Upper lobe of left lung (tissue), 4 donors: ENCODE measurements around the gene RPEL1.

ENCODE experiments used
- EP300 ChIP-seq, 4 donors: sonication (generic); formaldehyde crosslinking; IDR thresholded peaks; one replicate each; pipeline ENCODE4 v1.5.1; 2017; ENCODE audit warnings: antibody characterized with exemption in 4 of 4, control low read depth in 2 of 4
- POLR2A ChIP-seq, 4 donors: fragments of 450-650 bp; IDR thresholded peaks; one replicate each; pipeline ENCODE4 v1.5.1; 2016 to 2017; ENCODE audit warnings: antibody characterized with exemption in 4 of 4, mild to moderate bottlenecking in 2 of 4
- POLR2AphosphoS5 ChIP-seq, 2 donors: sonication (generic); formaldehyde crosslinking; IDR thresholded peaks; one replicate each; pipeline ENCODE4 v1.5.1; 2017; ENCODE audit warnings: antibody characterized with exemption in 2 of 2
- TF ChIP-seq, protein P1 (sequence below), 6 experiments: fragments of 450-650 bp in 4 of 6; fragments of 200-600 bp in 2 of 6; sonication (generic) in 2 of 6; IDR thresholded peaks; one replicate each; pipeline ENCODE4 v1.5.1; 2016 to 2019; ENCODE audit warnings: antibody characterized with exemption in 6 of 6

DNA sequence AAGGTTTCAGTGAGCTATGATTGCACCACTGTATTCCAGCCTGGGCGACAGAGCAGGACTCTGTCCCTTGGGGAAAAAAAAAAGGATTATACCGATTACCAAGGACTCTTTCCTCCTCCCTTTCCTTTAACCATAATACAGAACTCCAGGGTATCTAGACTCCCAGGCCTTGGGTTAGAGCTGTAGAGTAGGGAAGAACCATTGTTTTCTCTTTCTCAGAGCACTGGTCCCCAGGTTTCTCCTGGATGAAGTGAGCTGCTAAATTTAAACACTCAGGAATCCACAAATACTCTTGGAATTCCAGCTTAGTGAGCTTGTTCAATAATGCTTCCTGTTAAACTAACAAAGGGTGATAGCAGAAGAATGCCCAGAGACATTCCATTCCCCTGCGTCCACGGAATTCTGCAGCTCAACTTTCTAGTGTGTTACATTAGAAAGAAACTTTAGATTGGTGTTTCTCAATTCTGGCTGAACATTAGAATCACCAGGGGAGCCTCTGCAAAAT is 14.6 kb upstream of the RPEL1 start:
- TF ChIP-seq POLR2A (IDR thresholded peaks at IDR 0.05) (no peak), POLR2AphosphoS5 (IDR thresholded peaks at IDR 0.05) (peak in 1 of 2 donors; percentile 39), EP300 (IDR thresholded peaks at IDR 0.05) (peak in 2 of 4 donors; percentile 35 to 36)
- TF ChIP-seq, protein P1, sequence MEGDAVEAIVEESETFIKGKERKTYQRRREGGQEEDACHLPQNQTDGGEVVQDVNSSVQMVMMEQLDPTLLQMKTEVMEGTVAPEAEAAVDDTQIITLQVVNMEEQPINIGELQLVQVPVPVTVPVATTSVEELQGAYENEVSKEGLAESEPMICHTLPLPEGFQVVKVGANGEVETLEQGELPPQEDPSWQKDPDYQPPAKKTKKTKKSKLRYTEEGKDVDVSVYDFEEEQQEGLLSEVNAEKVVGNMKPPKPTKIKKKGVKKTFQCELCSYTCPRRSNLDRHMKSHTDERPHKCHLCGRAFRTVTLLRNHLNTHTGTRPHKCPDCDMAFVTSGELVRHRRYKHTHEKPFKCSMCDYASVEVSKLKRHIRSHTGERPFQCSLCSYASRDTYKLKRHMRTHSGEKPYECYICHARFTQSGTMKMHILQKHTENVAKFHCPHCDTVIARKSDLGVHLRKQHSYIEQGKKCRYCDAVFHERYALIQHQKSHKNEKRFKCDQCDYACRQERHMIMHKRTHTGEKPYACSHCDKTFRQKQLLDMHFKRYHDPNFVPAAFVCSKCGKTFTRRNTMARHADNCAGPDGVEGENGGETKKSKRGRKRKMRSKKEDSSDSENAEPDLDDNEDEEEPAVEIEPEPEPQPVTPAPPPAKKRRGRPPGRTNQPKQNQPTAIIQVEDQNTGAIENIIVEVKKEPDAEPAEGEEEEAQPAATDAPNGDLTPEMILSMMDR (IDR thresholded peaks at IDR 0.05) = no peak
